AG09309 (cell line): ENCODE measurements around the gene TRIM24.
A peak's percentile ranks its signal among the peaks of the same experiment; 100 is the strongest.

ENCODE experiments used
- DNase-seq: peaks from one replicate; pipeline ENCODE4 v3.0.0-alpha.2; 2010; ENCODE audit warnings: low read depth
- H3K4me3 ChIP-seq: 2 replicates; pipeline ENCODE4 v1.5.1; 2011; ENCODE audit warnings: mild to moderate bottlenecking, low read depth, low read length, moderate library complexity; ENCODE audit not compliant: control insufficient read depth
- CTCF ChIP-seq: IDR thresholded peaks from 2 replicates; pipeline ENCODE4 v1.5.1; 2011; ENCODE audit warnings: mild to moderate bottlenecking, low read depth, low read length, inconsistent platforms; ENCODE audit not compliant: insufficient read depth, control insufficient read depth; ENCODE audit errors: missing control alignments

Gene TRIM24

GRCh38 chr7:138556771-138557484 is 96.9 kb downstream of the TRIM24 start:
- H3K4me3 ChIP-seq: no peak overlapping the region
- DNase-seq: no peak
- no peak for TF ChIP-seq CTCF

- no peak overlapping the region for H3K4me3 ChIP-seq
- DNase-seq: no peak
- TF ChIP-seq CTCF: no peak
These were observed 99.4 kb downstream of the TRIM24 start for GRCh38 chr7:138559448-138559847.

- no peak for DNase-seq
- TF ChIP-seq CTCF: no peak
- H3K4me3 ChIP-seq: no peak overlapping the region
These were observed 103.7 kb downstream of the TRIM24 start for GRCh38 chr7:138563808-138564207.

- DNase-seq: no peak
- TF ChIP-seq CTCF: no peak
- H3K4me3 ChIP-seq: no peak overlapping the region
These were observed 104.3 kb downstream of the TRIM24 start for GRCh38 chr7:138564365-138564764.

GRCh38 chr7:138565071-138565450 is 105.0 kb downstream of the TRIM24 start:
- TF ChIP-seq CTCF: no peak
- H3K4me3 ChIP-seq: no peak overlapping the region
- no peak for DNase-seq

- no peak for TF ChIP-seq CTCF
- peak; percentile 41 for DNase-seq
- H3K4me3 ChIP-seq: no peak overlapping the region
These were observed 105.5 kb downstream of the TRIM24 start for GRCh38 chr7:138565451-138566114.
